ENCODE results near the gene FBXO34. TPM values are rescaled to one million over a fixed set of nuclear protein-coding genes. Genes with fewer than 3 reads are reported as not detected.
A peak's percentile ranks its signal among the peaks of the same experiment; 100 is the strongest.

FBXO34 gene
- total RNA-seq, 1 experiment from 2014 or later = 13.9 TPM

- TF ChIP-seq, protein P1, sequence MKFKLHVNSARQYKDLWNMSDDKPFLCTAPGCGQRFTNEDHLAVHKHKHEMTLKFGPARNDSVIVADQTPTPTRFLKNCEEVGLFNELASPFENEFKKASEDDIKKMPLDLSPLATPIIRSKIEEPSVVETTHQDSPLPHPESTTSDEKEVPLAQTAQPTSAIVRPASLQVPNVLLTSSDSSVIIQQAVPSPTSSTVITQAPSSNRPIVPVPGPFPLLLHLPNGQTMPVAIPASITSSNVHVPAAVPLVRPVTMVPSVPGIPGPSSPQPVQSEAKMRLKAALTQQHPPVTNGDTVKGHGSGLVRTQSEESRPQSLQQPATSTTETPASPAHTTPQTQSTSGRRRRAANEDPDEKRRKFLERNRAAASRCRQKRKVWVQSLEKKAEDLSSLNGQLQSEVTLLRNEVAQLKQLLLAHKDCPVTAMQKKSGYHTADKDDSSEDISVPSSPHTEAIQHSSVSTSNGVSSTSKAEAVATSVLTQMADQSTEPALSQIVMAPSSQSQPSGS (CRISPR knock-in tag; IDR thresholded peaks at IDR 0.05; ENCODE audit: borderline replicate concordance, low read depth) = no peak
Observed at GRCh38 chr14:55333711-55334485, 62.7 kb downstream of the FBXO34 start (continued).

DNA sequence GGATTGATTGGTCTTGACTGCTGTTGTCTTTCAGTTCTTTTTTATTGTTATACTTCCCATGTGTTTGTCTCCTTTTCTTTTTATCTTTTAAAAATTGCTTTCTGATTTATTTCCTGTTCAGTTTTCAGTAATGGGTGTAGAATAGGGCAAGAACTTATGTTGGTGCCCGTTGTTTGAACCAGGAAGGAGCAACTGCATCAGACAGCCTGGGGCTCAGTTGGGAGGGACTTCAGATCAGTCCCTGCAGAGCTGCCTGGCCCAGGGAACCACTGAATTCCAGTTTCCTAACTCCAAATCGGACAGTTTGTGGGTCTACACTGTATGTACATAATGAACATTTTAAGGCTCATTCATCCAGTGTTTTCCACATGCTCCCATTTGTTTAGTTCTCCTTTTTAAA is 64.9 kb downstream of the FBXO34 start:
- Mint-ChIP-seq H3K9me3 (no peaks in the 10 kb centered on the region), H3K27ac (no peak overlapping the region), H3K4me1 (peaks cover 27% of the 10 kb centered on the region), H3K36me3 (no peaks in the 10 kb centered on the region), H3K4me3 (no peak overlapping the region), H3K27me3 (ENCODE audit: low read depth) (no peaks in the 10 kb centered on the region)
- ChIA-PET CTCF (interaction anchor here (0.7 kb wide), 1 partner anchor 18 kb away, joined by 3 read pairs; no protein-coding TSS in a partner anchor), POLR2A (no interaction called here)
- no peak for TF ChIP-seq KAT7 (CRISPR knock-in tag; IDR thresholded peaks at IDR 0.05; ENCODE audit: borderline replicate concordance)
- TF ChIP-seq, protein P2, sequence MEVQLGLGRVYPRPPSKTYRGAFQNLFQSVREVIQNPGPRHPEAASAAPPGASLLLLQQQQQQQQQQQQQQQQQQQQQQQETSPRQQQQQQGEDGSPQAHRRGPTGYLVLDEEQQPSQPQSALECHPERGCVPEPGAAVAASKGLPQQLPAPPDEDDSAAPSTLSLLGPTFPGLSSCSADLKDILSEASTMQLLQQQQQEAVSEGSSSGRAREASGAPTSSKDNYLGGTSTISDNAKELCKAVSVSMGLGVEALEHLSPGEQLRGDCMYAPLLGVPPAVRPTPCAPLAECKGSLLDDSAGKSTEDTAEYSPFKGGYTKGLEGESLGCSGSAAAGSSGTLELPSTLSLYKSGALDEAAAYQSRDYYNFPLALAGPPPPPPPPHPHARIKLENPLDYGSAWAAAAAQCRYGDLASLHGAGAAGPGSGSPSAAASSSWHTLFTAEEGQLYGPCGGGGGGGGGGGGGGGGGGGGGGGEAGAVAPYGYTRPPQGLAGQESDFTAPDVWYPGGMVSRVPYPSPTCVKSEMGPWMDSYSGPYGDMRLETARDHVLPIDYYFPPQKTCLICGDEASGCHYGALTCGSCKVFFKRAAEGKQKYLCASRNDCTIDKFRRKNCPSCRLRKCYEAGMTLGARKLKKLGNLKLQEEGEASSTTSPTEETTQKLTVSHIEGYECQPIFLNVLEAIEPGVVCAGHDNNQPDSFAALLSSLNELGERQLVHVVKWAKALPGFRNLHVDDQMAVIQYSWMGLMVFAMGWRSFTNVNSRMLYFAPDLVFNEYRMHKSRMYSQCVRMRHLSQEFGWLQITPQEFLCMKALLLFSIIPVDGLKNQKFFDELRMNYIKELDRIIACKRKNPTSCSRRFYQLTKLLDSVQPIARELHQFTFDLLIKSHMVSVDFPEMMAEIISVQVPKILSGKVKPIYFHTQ (CRISPR knock-in tag; IDR thresholded peaks at IDR 0.05) = no peak
- TF ChIP-seq ZNF423 (CRISPR knock-in tag; IDR thresholded peaks at IDR 0.05) = no peak
- DNase-seq (ENCODE audit: low spot score) (no peak), ATAC-seq (no peak)

GRCh38 chr14:55336691-55337090 is 65.5 kb downstream of the FBXO34 start:
- Mint-ChIP-seq H3K27ac (no peak overlapping the region), H3K4me3 (no peak overlapping the region), H3K9me3 (no peaks in the 10 kb centered on the region), H3K27me3 (ENCODE audit: low read depth) (no peaks in the 10 kb centered on the region), H3K4me1 (peaks cover 27% of the 10 kb centered on the region), H3K36me3 (no peaks in the 10 kb centered on the region)
- ChIA-PET POLR2A (no interaction called here), CTCF (interaction anchor here (0.7 kb wide), 1 partner anchor 18 kb away, joined by 3 read pairs; no protein-coding TSS in a partner anchor)
- no peak for TF ChIP-seq ZNF317 (CRISPR knock-in tag; IDR thresholded peaks at IDR 0.05; ENCODE audit: borderline replicate concordance, low read depth)
- TF ChIP-seq AFF4 (CRISPR knock-in tag; IDR thresholded peaks at IDR 0.05; ENCODE audit: borderline replicate concordance) = no peak
- no peak for TF ChIP-seq JUN (CRISPR knock-in tag; IDR thresholded peaks at IDR 0.05)
- ATAC-seq = no peak
- no peak for DNase-seq (ENCODE audit: low spot score)

- ChIA-PET CTCF (no interaction called here), POLR2A (no interaction called here)
- H3K4me3 Mint-ChIP-seq = no peak overlapping the region
- H3K36me3 Mint-ChIP-seq = no peaks in the 10 kb centered on the region
- peaks cover 16% of the 10 kb centered on the region for H3K4me1 Mint-ChIP-seq
- no peak for DNase-seq (ENCODE audit: low spot score)
- no peak overlapping the region for H3K27ac Mint-ChIP-seq
- H3K9me3 Mint-ChIP-seq = no peaks in the 10 kb centered on the region
- no peaks in the 10 kb centered on the region for H3K27me3 Mint-ChIP-seq (ENCODE audit: low read depth)
- ATAC-seq = peak; percentile 24; the same call in 1 of the 2 replicates
- no peak for TF ChIP-seq SP1 (CRISPR knock-in tag; conservative IDR thresholded peaks at IDR 0.05)
- TF ChIP-seq, protein P1 (CRISPR knock-in tag; IDR thresholded peaks at IDR 0.05; ENCODE audit: borderline replicate concordance, low read depth) = no peak
- no peak for TF ChIP-seq ZNF423 (CRISPR knock-in tag; IDR thresholded peaks at IDR 0.05)
- no peak for TF ChIP-seq SMAD3 (CRISPR knock-in tag; IDR thresholded peaks at IDR 0.05; ENCODE audit: borderline replicate concordance)
- no peak for TF ChIP-seq CREM (CRISPR knock-in tag; IDR thresholded peaks at IDR 0.05)
- TF ChIP-seq, protein P3, sequence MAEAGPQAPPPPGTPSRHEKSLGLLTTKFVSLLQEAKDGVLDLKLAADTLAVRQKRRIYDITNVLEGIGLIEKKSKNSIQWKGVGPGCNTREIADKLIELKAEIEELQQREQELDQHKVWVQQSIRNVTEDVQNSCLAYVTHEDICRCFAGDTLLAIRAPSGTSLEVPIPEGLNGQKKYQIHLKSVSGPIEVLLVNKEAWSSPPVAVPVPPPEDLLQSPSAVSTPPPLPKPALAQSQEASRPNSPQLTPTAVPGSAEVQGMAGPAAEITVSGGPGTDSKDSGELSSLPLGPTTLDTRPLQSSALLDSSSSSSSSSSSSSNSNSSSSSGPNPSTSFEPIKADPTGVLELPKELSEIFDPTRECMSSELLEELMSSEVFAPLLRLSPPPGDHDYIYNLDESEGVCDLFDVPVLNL (CRISPR knock-in tag; IDR thresholded peaks at IDR 0.05; ENCODE audit: borderline replicate concordance, low read depth) = no peak
- no peak for TF ChIP-seq GTF2I (CRISPR knock-in tag; conservative IDR thresholded peaks at IDR 0.05)
Observed at GRCh38 chr14:55339770-55340169, 68.5 kb downstream of the FBXO34 start.
